Measurements from ENCODE around the gene CCDC146.

The CCDC146 gene

GRCh38 chr7:77247206-77247850 is 124.9 kb downstream of the CCDC146 start:
- peak; percentile 89 for TF ChIP-seq CTCF (conservative IDR thresholded peaks at IDR 0.05; ENCODE audit: control insufficient read depth, insufficient read depth, low read depth, low read length)
- H3K4me3 ChIP-seq (ENCODE audit: control insufficient read depth, low read depth, low read length) = no peak overlapping the region
- peak; percentile 82 for DNase-seq (ENCODE audit: low read depth)

- no peak for DNase-seq (ENCODE audit: low read depth)
- H3K4me3 ChIP-seq (ENCODE audit: control insufficient read depth, low read depth, low read length) = no peak overlapping the region
- no peak for TF ChIP-seq CTCF (conservative IDR thresholded peaks at IDR 0.05; ENCODE audit: control insufficient read depth, insufficient read depth, low read depth, low read length)
These were observed 125.7 kb downstream of the CCDC146 start for GRCh38 chr7:77248154-77248553.

- no peak for TF ChIP-seq CTCF (conservative IDR thresholded peaks at IDR 0.05; ENCODE audit: control insufficient read depth, insufficient read depth, low read depth, low read length)
- DNase-seq (ENCODE audit: low read depth) = no peak
- no peak overlapping the region for H3K4me3 ChIP-seq (ENCODE audit: control insufficient read depth, low read depth, low read length)
These were observed 130.1 kb downstream of the CCDC146 start for GRCh38 chr7:77252506-77252905.

- H3K4me3 ChIP-seq (ENCODE audit: control insufficient read depth, low read depth, low read length) = no peak overlapping the region
- no peak for TF ChIP-seq CTCF (conservative IDR thresholded peaks at IDR 0.05; ENCODE audit: control insufficient read depth, insufficient read depth, low read depth, low read length)
- DNase-seq (ENCODE audit: low read depth) = no peak
These were observed 130.7 kb downstream of the CCDC146 start for GRCh38 chr7:77253151-77253550.

GRCh38 chr7:77254429-77254828 is 132.0 kb downstream of the CCDC146 start:
- no peak for TF ChIP-seq CTCF (conservative IDR thresholded peaks at IDR 0.05; ENCODE audit: control insufficient read depth, insufficient read depth, low read depth, low read length)
- no peak overlapping the region for H3K4me3 ChIP-seq (ENCODE audit: control insufficient read depth, low read depth, low read length)
- no peak for DNase-seq (ENCODE audit: low read depth)

- DNase-seq (ENCODE audit: low read depth) = no peak
- TF ChIP-seq CTCF (conservative IDR thresholded peaks at IDR 0.05; ENCODE audit: control insufficient read depth, insufficient read depth, low read depth, low read length) = no peak
- H3K4me3 ChIP-seq (ENCODE audit: control insufficient read depth, low read depth, low read length) = no peak overlapping the region
These were observed 132.5 kb downstream of the CCDC146 start for GRCh38 chr7:77254915-77255314.

- no peak overlapping the region for H3K4me3 ChIP-seq (ENCODE audit: control insufficient read depth, low read depth, low read length)
- peak; percentile 59 for DNase-seq (ENCODE audit: low read depth)
- no peak for TF ChIP-seq CTCF (conservative IDR thresholded peaks at IDR 0.05; ENCODE audit: control insufficient read depth, insufficient read depth, low read depth, low read length)
These were observed 135.6 kb downstream of the CCDC146 start for GRCh38 chr7:77258014-77258413.
